ENCODE data around the gene ZNF438. TPM values are rescaled to one million over a fixed set of nuclear protein-coding genes. Genes with fewer than 3 reads are reported as not detected.

The ZNF438 gene
- total and polyA plus RNA-seq, 9 donors: 10.5 to 14.5 (median 12.7) TPM

GRCh38 chr10:31000071-31000782 is 31.4 kb downstream of the ZNF438 start:
- Histone ChIP-seq H3K9me3 (replicated peaks; ENCODE audit: control insufficient read depth, low read depth, low read length) (peaks cover 3% of the 10 kb centered on the region), H3K27ac (ENCODE audit: low read length) (no peak overlapping the region), H3K4me1 (ENCODE audit: control insufficient read depth, insufficient read depth, low read length) (peaks cover 4% of the 10 kb centered on the region), H3K4me3 (ENCODE audit: low read length) (no peak overlapping the region), H3K36me3 (ENCODE audit: control insufficient read depth, insufficient read depth, low read length) (peaks cover 2% of the 10 kb centered on the region), H3K27me3 (ENCODE audit: control insufficient read depth, insufficient read depth, low read length) (no peaks in the 10 kb centered on the region)
- WGBS (ENCODE audit: insufficient coverage): 98% methylated on average over 3 of the region's 3 CpGs
- no peak for DNase-seq

- DNase-seq: peak; percentile 84
- Histone ChIP-seq H3K4me3 (ENCODE audit: low read length) (no peak overlapping the region), H3K27ac (ENCODE audit: low read length) (peak overlapping the region; percentile 84), H3K9me3 (replicated peaks; ENCODE audit: control insufficient read depth, low read depth, low read length) (peaks cover 12% of the 10 kb centered on the region), H3K36me3 (ENCODE audit: control insufficient read depth, insufficient read depth, low read length) (no peaks in the 10 kb centered on the region), H3K4me1 (ENCODE audit: control insufficient read depth, insufficient read depth, low read length) (peaks cover 4% of the 10 kb centered on the region), H3K27me3 (ENCODE audit: control insufficient read depth, insufficient read depth, low read length) (no peaks in the 10 kb centered on the region)
- 33% methylated on average over 1 of the region's 3 CpGs for WGBS (ENCODE audit: insufficient coverage)
Observed at GRCh38 chr10:30999070-30999712, 32.5 kb downstream of the ZNF438 start.

- Histone ChIP-seq H3K4me3 (ENCODE audit: low read length) (no peak overlapping the region), H3K4me1 (ENCODE audit: control insufficient read depth, insufficient read depth, low read length) (peaks cover 4% of the 10 kb centered on the region), H3K27ac (ENCODE audit: low read length) (no peak overlapping the region), H3K27me3 (ENCODE audit: control insufficient read depth, insufficient read depth, low read length) (no peaks in the 10 kb centered on the region), H3K9me3 (replicated peaks; ENCODE audit: control insufficient read depth, low read depth, low read length) (peaks cover 14% of the 10 kb centered on the region), H3K36me3 (ENCODE audit: control insufficient read depth, insufficient read depth, low read length) (peaks cover 4% of the 10 kb centered on the region)
- WGBS (ENCODE audit: insufficient coverage): no CpG with 5 or more reads among the region's 3 CpGs
- peak; percentile 28 for DNase-seq
Observed at GRCh38 chr10:30997536-30998235, 34.0 kb downstream of the ZNF438 start.

GRCh38 chr10:30996481-30997005 is 35.1 kb downstream of the ZNF438 start:
- peaks cover 4% of the 10 kb centered on the region for H3K4me1 ChIP-seq (ENCODE audit: control insufficient read depth, insufficient read depth, low read length)
- H3K36me3 ChIP-seq (ENCODE audit: control insufficient read depth, insufficient read depth, low read length): peaks cover 4% of the 10 kb centered on the region
- H3K27me3 ChIP-seq (ENCODE audit: control insufficient read depth, insufficient read depth, low read length): no peaks in the 10 kb centered on the region
- H3K9me3 ChIP-seq (replicated peaks; ENCODE audit: control insufficient read depth, low read depth, low read length): peaks cover 14% of the 10 kb centered on the region
- H3K4me3 ChIP-seq (ENCODE audit: low read length): no peak overlapping the region
- H3K27ac ChIP-seq (ENCODE audit: low read length): no peak overlapping the region
- DNase-seq: no peak

GRCh38 chr10:30995081-30995770 is 36.4 kb downstream of the ZNF438 start:
- peaks cover 4% of the 10 kb centered on the region for H3K4me1 ChIP-seq (ENCODE audit: control insufficient read depth, insufficient read depth, low read length)
- peaks cover 14% of the 10 kb centered on the region for H3K9me3 ChIP-seq (replicated peaks; ENCODE audit: control insufficient read depth, low read depth, low read length)
- DNase-seq: no peak
- no CpG with 5 or more reads among the region's 3 CpGs for WGBS (ENCODE audit: insufficient coverage)
- H3K27me3 ChIP-seq (ENCODE audit: control insufficient read depth, insufficient read depth, low read length): no peaks in the 10 kb centered on the region
- H3K4me3 ChIP-seq (ENCODE audit: low read length): no peak overlapping the region
- no peak overlapping the region for H3K27ac ChIP-seq (ENCODE audit: low read length)
- peaks cover 4% of the 10 kb centered on the region for H3K36me3 ChIP-seq (ENCODE audit: control insufficient read depth, insufficient read depth, low read length)

GRCh38 chr10:30993155-30993554 is 38.5 kb downstream of the ZNF438 start:
- H3K4me1 ChIP-seq (ENCODE audit: control insufficient read depth, insufficient read depth, low read length): no peaks in the 10 kb centered on the region
- peaks cover 14% of the 10 kb centered on the region for H3K9me3 ChIP-seq (replicated peaks; ENCODE audit: control insufficient read depth, low read depth, low read length)
- DNase-seq: no peak
- no peak overlapping the region for H3K27ac ChIP-seq (ENCODE audit: low read length)
- H3K36me3 ChIP-seq (ENCODE audit: control insufficient read depth, insufficient read depth, low read length): peaks cover 4% of the 10 kb centered on the region
- H3K4me3 ChIP-seq (ENCODE audit: low read length): no peak overlapping the region
- WGBS (ENCODE audit: insufficient coverage): no CpG with 5 or more reads among the region's 1 CpG
- H3K27me3 ChIP-seq (ENCODE audit: control insufficient read depth, insufficient read depth, low read length): no peaks in the 10 kb centered on the region

GRCh38 chr10:30992681-30993080 is 39.0 kb downstream of the ZNF438 start:
- DNase-seq: no peak
- no peak overlapping the region for H3K27ac ChIP-seq (ENCODE audit: low read length)
- peaks cover 14% of the 10 kb centered on the region for H3K9me3 ChIP-seq (replicated peaks; ENCODE audit: control insufficient read depth, low read depth, low read length)
- WGBS (ENCODE audit: insufficient coverage): no CpG with 5 or more reads among the region's 4 CpGs
- H3K27me3 ChIP-seq (ENCODE audit: control insufficient read depth, insufficient read depth, low read length): no peaks in the 10 kb centered on the region
- no peak overlapping the region for H3K4me3 ChIP-seq (ENCODE audit: low read length)
- no peaks in the 10 kb centered on the region for H3K4me1 ChIP-seq (ENCODE audit: control insufficient read depth, insufficient read depth, low read length)
- peaks cover 4% of the 10 kb centered on the region for H3K36me3 ChIP-seq (ENCODE audit: control insufficient read depth, insufficient read depth, low read length)

GRCh38 chr10:30991647-30992011 is 40.0 kb downstream of the ZNF438 start:
- Histone ChIP-seq H3K9me3 (replicated peaks; ENCODE audit: control insufficient read depth, low read depth, low read length) (peaks cover 14% of the 10 kb centered on the region), H3K27ac (ENCODE audit: low read length) (no peak overlapping the region), H3K4me1 (ENCODE audit: control insufficient read depth, insufficient read depth, low read length) (no peaks in the 10 kb centered on the region), H3K36me3 (ENCODE audit: control insufficient read depth, insufficient read depth, low read length) (peaks cover 4% of the 10 kb centered on the region), H3K4me3 (ENCODE audit: low read length) (no peak overlapping the region), H3K27me3 (ENCODE audit: control insufficient read depth, insufficient read depth, low read length) (no peaks in the 10 kb centered on the region)
- WGBS (ENCODE audit: insufficient coverage): no CpG with 5 or more reads among the region's 1 CpG
- no peak for DNase-seq

GRCh38 chr10:30990971-30991646 is 40.6 kb downstream of the ZNF438 start:
- Histone ChIP-seq H3K27ac (ENCODE audit: low read length) (no peak overlapping the region), H3K4me1 (ENCODE audit: control insufficient read depth, insufficient read depth, low read length) (no peaks in the 10 kb centered on the region)
- no peak for DNase-seq

More at GRCh38 chr10:30990971-30991646, 40.6 kb downstream of the ZNF438 start:
- Histone ChIP-seq H3K4me3 (ENCODE audit: low read length) (no peak overlapping the region), H3K9me3 (replicated peaks; ENCODE audit: control insufficient read depth, low read depth, low read length) (peaks cover 14% of the 10 kb centered on the region), H3K36me3 (ENCODE audit: control insufficient read depth, insufficient read depth, low read length) (peaks cover 4% of the 10 kb centered on the region), H3K27me3 (ENCODE audit: control insufficient read depth, insufficient read depth, low read length) (no peaks in the 10 kb centered on the region)
- 83% methylated on average over 1 of the region's 2 CpGs for WGBS (ENCODE audit: insufficient coverage)

All from muscle of leg (tissue), 11 donors.